HL-60 (cell line): Measurements from ENCODE around the gene MR1.

Source experiments
- DNase-seq, 2 experiments: peaks; one replicate each; pipeline ENCODE4 v3.0.0-alpha.2; 2010 to 2020; ENCODE audit warnings: low read depth in 1 of 2, low spot score in 1 of 2
- H3K27ac ChIP-seq: fragments of 250-450 bp; sonication (Bioruptor Pico); replicated peaks from 2 replicates; pipeline ENCODE4 v1.5.1; 2020; ENCODE audit warnings: mild to moderate bottlenecking, moderate library complexity
- H3K27me3 ChIP-seq: fragments of 250-450 bp; sonication (Bioruptor Pico); 2 replicates; pipeline ENCODE4 v1.5.1; 2021; ENCODE audit warnings: mild to moderate bottlenecking, moderate library complexity; ENCODE audit not compliant: insufficient read depth, poor library complexity, severe bottlenecking
- H3K4me3 ChIP-seq: replicated peaks from 2 replicates; pipeline ENCODE4 v1.5.1; 2011; ENCODE audit warnings: mild to moderate bottlenecking, control low read depth, low read length; ENCODE audit not compliant: insufficient read depth
- GABPA ChIP-seq: IDR thresholded peaks from 2 replicates; pipeline ENCODE4 v1.6.1; 2012; ENCODE audit warnings: low read depth
- POLR2AphosphoS5 ChIP-seq: IDR thresholded peaks from 2 replicates; pipeline ENCODE4 v1.6.1; 2012; ENCODE audit warnings: low read depth
- SPI1 ChIP-seq: IDR thresholded peaks from 2 replicates; pipeline ENCODE4 v1.6.1; 2012; ENCODE audit warnings: low read depth, mild to moderate bottlenecking, borderline replicate concordance
- TF ChIP-seq, protein P1 (sequence below): IDR thresholded peaks from 2 replicates; pipeline ENCODE4 v1.6.1; 2012; ENCODE audit warnings: low read depth; ENCODE audit not compliant: insufficient replicate concordance
- TF ChIP-seq, protein P2 (sequence below): IDR thresholded peaks from one replicate; pipeline ENCODE4 v1.5.1; 2011; ENCODE audit warnings: low read length, control low read depth, inconsistent platforms; ENCODE audit not compliant: insufficient read depth

The MR1 gene

DNA sequence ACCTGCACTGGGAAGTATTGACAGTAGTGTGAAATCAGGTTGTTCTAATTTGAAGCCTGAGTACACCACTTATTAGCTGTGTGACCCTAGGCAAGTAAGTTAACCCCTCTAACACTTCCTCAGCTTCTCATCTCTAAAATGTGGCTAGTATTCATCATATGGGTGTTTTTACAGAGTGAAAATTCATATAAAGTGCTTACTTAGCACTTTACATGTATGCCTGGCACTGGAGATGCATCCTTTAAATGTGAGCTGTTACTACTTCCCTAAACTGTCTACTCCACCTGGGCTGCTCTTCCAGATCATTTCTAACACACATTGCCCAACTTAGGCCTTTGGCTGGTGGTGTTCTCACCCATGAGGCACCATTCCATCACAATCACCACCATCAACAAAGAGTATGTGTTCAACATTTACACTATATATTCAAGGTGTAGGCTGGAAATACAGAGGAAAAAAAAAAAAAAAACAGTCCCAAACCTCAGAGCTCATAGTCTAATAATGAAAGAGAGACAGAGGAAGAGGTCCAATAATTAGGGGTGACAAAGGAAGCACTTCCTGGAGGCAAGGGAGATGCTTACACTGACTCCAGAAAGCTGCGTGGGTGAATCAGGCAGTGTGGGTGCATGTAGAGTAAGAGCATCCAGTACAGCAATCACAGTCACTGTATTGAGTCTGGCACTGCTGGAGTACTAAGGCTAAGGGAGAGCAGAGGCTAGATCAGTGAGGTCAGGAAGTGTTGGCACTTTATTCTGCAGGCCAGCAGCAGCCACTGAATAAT is 14.7 kb upstream of the MR1 start:
- TF ChIP-seq, protein P1, sequence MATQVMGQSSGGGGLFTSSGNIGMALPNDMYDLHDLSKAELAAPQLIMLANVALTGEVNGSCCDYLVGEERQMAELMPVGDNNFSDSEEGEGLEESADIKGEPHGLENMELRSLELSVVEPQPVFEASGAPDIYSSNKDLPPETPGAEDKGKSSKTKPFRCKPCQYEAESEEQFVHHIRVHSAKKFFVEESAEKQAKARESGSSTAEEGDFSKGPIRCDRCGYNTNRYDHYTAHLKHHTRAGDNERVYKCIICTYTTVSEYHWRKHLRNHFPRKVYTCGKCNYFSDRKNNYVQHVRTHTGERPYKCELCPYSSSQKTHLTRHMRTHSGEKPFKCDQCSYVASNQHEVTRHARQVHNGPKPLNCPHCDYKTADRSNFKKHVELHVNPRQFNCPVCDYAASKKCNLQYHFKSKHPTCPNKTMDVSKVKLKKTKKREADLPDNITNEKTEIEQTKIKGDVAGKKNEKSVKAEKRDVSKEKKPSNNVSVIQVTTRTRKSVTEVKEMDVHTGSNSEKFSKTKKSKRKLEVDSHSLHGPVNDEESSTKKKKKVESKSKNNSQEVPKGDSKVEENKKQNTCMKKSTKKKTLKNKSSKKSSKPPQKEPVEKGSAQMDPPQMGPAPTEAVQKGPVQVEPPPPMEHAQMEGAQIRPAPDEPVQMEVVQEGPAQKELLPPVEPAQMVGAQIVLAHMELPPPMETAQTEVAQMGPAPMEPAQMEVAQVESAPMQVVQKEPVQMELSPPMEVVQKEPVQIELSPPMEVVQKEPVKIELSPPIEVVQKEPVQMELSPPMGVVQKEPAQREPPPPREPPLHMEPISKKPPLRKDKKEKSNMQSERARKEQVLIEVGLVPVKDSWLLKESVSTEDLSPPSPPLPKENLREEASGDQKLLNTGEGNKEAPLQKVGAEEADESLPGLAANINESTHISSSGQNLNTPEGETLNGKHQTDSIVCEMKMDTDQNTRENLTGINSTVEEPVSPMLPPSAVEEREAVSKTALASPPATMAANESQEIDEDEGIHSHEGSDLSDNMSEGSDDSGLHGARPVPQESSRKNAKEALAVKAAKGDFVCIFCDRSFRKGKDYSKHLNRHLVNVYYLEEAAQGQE, result no peak
- TF ChIP-seq, protein P2, sequence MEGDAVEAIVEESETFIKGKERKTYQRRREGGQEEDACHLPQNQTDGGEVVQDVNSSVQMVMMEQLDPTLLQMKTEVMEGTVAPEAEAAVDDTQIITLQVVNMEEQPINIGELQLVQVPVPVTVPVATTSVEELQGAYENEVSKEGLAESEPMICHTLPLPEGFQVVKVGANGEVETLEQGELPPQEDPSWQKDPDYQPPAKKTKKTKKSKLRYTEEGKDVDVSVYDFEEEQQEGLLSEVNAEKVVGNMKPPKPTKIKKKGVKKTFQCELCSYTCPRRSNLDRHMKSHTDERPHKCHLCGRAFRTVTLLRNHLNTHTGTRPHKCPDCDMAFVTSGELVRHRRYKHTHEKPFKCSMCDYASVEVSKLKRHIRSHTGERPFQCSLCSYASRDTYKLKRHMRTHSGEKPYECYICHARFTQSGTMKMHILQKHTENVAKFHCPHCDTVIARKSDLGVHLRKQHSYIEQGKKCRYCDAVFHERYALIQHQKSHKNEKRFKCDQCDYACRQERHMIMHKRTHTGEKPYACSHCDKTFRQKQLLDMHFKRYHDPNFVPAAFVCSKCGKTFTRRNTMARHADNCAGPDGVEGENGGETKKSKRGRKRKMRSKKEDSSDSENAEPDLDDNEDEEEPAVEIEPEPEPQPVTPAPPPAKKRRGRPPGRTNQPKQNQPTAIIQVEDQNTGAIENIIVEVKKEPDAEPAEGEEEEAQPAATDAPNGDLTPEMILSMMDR, result no peak
- Histone ChIP-seq H3K4me3 (no peak overlapping the region), H3K27ac (no peak overlapping the region), H3K27me3 (no peaks in the 10 kb centered on the region)
- peak in 1 of 2 experiments; percentile 15 for DNase-seq

DNA sequence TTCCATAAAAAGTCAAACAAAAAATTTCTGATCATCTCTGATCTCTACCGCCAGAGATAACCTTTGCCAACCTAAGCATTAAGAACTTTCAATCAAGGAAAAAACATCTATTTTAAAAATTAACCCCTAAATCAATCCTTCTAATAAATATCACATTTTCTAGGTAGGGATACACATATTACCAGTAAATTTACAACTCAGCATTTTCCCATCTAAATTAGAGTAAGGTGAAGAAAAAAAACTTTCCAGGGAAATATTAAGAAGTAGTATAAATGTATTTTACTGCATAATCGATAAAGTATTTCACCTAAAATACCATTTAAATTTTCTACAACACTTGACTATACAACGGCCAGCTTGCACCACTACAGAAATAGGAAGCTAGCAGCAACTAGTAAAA is 12.6 kb upstream of the MR1 start:
- Histone ChIP-seq H3K4me3 (peak overlapping the region; percentile 91), H3K27ac (peak overlapping the region; percentile 83; the same call in 1 of the 2 replicates), H3K27me3 (no peaks in the 10 kb centered on the region)
- TF ChIP-seq GABPA (no peak), POLR2AphosphoS5 (no peak), SPI1 (no peak)
- TF ChIP-seq, protein P2, result no peak
- TF ChIP-seq, protein P1, result no peak
- no peak for DNase-seq

DNA sequence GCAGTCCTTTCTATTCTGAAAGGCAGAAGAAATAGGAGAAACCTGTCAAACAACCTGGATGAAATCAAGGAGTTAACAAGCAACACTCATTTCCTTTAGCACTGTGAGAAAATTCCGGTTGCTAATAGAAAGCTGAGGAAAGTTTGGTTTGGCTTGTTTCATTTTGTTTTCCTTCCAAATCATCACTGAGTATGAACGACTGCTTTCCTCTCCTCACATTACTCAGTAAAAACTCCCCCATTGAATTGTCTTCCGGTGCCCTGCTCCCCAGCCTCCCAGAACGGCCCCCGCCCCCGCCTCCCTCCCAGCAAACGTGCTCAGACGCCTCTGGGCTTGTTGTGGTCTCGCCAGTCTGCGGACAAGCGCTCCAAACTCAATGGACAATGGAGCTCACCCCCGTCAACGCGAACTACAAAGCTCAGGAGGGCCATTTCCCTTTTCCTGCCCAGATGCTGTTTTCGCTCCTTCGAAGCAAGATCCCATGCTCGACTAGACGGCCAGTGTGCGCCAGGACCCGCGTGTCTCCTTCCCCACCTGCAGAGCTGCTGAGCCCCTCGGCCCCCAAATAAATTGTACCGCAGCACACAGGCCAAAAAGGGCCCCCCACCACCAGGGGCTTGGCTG is 11.9 kb upstream of the MR1 start:
- TF ChIP-seq, protein P2, result no peak
- TF ChIP-seq SPI1 (peak; percentile 29; the same call in 1 of the 2 replicates), POLR2AphosphoS5 (no peak; the same call in 1 of the 2 replicates), GABPA (no peak)
- TF ChIP-seq, protein P1, result no peak
- H3K4me3 ChIP-seq, result peak overlapping the region; percentile 91
- no peaks in the 10 kb centered on the region for H3K27me3 ChIP-seq
- DNase-seq, result peak in 1 of 2 experiments; percentile 50
- peak overlapping the region; percentile 83 for H3K27ac ChIP-seq
